ENCODE results near the gene EPS8L2. TPM values are rescaled to one million over a fixed set of nuclear protein-coding genes. Genes with fewer than 3 reads are reported as not detected.

EPS8L2 gene
- total RNA-seq, 2 donors from 2014 or later: 23.6 to 34.6 TPM

DNA sequence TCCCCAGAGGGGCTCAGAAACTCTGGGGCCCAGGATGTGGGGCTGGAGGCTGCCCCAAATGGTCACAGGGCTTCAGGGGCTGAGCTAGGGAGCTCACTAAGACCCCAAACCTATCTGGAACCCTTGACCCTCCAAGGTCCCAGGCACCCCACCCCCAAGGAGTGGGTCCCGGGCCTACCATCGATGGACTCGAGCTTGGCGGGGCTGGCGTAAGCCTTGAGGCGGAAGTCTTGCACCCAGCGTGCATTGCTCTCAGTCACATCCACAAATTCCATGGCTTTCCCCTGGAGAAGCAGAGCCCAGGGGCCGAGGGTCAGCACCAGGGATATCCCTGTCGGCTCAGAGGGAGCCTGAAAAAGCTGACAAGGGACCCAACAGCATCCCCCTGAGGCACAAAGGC, 67.8 kb downstream of the EPS8L2 start:
- H3K36me3 Mint-ChIP-seq (ENCODE audit: low read depth): peaks cover 38% of the 10 kb centered on the region
- no peaks in the 10 kb centered on the region for H3K4me1 Mint-ChIP-seq
- H3K27ac Mint-ChIP-seq: no peak overlapping the region
- no peaks in the 10 kb centered on the region for H3K9me3 Mint-ChIP-seq
- no peaks in the 10 kb centered on the region for H3K27me3 Mint-ChIP-seq
- no peak for ATAC-seq (replicated peaks)
- no peak overlapping the region for H3K4me3 Mint-ChIP-seq

DNA sequence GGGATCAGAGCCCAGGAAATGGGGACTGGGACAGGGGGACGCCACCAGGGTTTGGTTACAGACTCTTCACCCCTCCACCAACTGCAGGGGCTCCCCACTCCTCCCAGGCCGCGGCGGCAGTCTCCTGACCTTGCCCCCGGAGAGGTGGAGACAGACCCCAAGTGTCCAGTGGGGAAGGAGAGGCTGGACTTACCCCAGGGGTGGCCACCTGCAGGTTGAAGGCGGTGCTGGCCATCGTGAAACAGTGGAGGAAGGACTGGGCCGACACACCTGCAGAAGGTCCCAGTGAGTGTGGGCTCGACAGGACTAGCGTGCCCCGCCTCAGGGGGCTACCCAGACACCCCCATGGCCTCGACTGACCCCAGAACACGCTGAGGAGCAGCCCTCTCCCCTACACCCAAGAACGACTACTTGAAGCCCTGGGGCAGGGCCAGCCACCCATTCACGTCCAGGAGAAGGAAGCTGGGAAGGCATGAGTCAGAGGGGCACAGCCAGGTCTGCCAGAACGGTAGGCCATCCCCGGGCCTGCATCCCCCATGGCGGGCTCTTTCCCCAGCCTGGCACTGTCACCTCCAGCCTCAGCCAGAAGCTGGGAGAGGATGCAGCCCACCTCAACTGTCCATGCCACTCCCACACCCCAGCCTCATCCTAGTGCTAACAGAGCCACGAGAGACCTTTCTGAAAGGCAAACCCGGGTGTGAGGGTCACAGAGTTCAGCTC, 69.0 kb downstream of the EPS8L2 start:
- H3K9me3 Mint-ChIP-seq: no peaks in the 10 kb centered on the region
- peaks cover 32% of the 10 kb centered on the region for H3K36me3 Mint-ChIP-seq (ENCODE audit: low read depth)
- no peaks in the 10 kb centered on the region for H3K4me1 Mint-ChIP-seq
- H3K27ac Mint-ChIP-seq: peak overlapping the region; percentile 86
- no peaks in the 10 kb centered on the region for H3K27me3 Mint-ChIP-seq
- no peak for ATAC-seq (replicated peaks)
- H3K4me3 Mint-ChIP-seq: peak overlapping the region; percentile 83

DNA sequence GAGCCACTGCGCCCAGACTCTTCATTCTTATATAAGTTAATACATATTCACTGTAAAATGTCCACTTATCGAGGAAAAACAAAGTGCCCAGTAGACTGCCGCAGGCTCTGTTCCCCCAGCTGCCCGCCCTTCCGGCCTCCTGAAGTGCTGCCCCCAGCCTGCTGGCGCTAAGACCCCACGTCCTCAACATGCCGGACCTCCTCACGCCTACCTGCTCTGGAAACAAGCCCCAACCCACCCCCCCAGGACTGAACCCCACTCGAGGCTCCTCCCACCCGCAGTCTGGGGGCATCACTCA, 70.2 kb downstream of the EPS8L2 start:
- Mint-ChIP-seq H3K9me3 (no peaks in the 10 kb centered on the region), H3K4me1 (no peaks in the 10 kb centered on the region), H3K4me3 (peak overlapping the region; percentile 83), H3K27ac (peak overlapping the region; percentile 86), H3K36me3 (ENCODE audit: low read depth) (peaks cover 28% of the 10 kb centered on the region), H3K27me3 (no peaks in the 10 kb centered on the region)
- ATAC-seq (replicated peaks): no peak

DNA sequence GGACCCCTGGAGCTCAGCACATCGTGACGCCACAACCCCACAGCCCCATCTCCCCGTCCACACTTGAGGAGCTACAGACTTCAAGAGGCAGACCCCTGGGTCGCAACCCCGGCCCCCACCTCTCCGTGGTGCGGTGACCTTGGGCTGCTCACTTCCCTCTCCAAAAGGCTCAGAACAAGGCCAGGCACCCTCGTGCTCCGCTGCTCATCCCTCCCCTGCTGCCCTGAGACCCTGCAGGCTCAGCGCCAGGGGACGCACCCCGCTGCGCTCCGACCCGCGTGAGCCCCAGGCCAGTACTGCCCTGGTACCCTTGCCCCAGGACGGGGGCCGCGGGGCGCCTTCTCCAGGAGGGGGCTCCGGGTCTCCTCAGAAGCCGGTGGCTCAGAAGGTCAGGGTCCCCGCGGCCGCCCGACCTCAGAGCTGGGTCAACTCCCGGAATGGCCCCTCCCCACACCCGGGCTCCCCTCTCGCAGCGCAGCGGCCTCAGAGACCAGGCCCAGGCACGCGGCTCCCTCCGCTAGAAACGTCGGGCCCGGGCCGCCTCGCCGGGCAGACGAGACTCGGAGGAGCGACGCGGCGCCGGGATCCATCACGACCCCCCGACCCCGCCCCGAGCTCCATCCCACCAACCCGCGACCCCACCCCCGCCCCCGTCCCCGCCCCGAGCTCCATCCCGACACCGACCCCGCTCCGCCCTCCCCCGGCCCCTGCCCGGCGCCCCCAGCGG, 70.7 kb downstream of the EPS8L2 start:
- no peaks in the 10 kb centered on the region for H3K4me1 Mint-ChIP-seq
- no peaks in the 10 kb centered on the region for H3K9me3 Mint-ChIP-seq
- H3K27ac Mint-ChIP-seq: peak overlapping the region; percentile 86

More for the DNA sequence above, 70.7 kb downstream of the EPS8L2 start:
- peak overlapping the region; percentile 83 for H3K4me3 Mint-ChIP-seq
- ATAC-seq (replicated peaks): peak; percentile 53
- peaks cover 28% of the 10 kb centered on the region for H3K36me3 Mint-ChIP-seq (ENCODE audit: low read depth)
- H3K27me3 Mint-ChIP-seq: no peaks in the 10 kb centered on the region

Other genes with a start within 250 kb of the EPS8L2 start
- 100 to 1,000 TPM in 1 of 2 donors, 10 to 100 TPM in 1; 88.4 to 126 TPM for gene RNH1, start 199.0 kb upstream of the EPS8L2 start, total RNA-seq
- 10 to 100 TPM; 29.5 to 73.2 TPM for gene HRAS, start 170.7 kb upstream of the EPS8L2 start, total RNA-seq
- 1 to 10 TPM; 1.1 to 4.4 TPM for gene LRRC56, start 168.7 kb upstream of the EPS8L2 start, total RNA-seq
- gene LMNTD2, start 145.5 kb upstream of the EPS8L2 start, total RNA-seq: 1 to 10 TPM; 2.7 to 6.6 TPM
- 10 to 100 TPM; 22.7 to 37.7 TPM for gene RASSF7, start 145.3 kb upstream of the EPS8L2 start, total RNA-seq
- gene PHRF1, start 129.8 kb upstream of the EPS8L2 start, total RNA-seq: 10 to 100 TPM; 37.8 to 55.6 TPM
- 10 to 100 TPM; 14.7 to 25.8 TPM for gene IRF7, start 90.3 kb upstream of the EPS8L2 start, total RNA-seq
- not detected for gene CDHR5, start 81.3 kb upstream of the EPS8L2 start, total RNA-seq
- gene SCT, start 79.0 kb upstream of the EPS8L2 start, total RNA-seq: not detected
- gene DRD4, start 69.0 kb upstream of the EPS8L2 start, total RNA-seq: 1 to 10 TPM in 1 of 2 donors, under 1 TPM in 1; 0.48 to 3.8 TPM
- gene DEAF1, start 11.0 kb upstream of the EPS8L2 start, total RNA-seq: 10 to 100 TPM; 43.2 to 56.0 TPM
- 10 to 100 TPM; 11.7 to 14.6 TPM for gene TMEM80, start 10.4 kb upstream of the EPS8L2 start, total RNA-seq
- gene TALDO1, start 41.2 kb downstream of the EPS8L2 start, total RNA-seq: 100 to 1,000 TPM; 131 to 255 TPM
- gene GATD1, start 71.3 kb downstream of the EPS8L2 start, total RNA-seq: 10 to 100 TPM; 42.3 to 60.9 TPM
- gene CEND1, start 83.9 kb downstream of the EPS8L2 start, total RNA-seq: 1 to 10 TPM; 1.2 to 3.9 TPM
- 10 to 100 TPM; 27.9 to 62.2 TPM for gene SLC25A22, start 92.0 kb downstream of the EPS8L2 start, total RNA-seq
- 10 to 100 TPM; 35.8 to 43.8 TPM for gene PIDD1, start 99.0 kb downstream of the EPS8L2 start, total RNA-seq
- gene RPLP2, start 103.7 kb downstream of the EPS8L2 start, total RNA-seq: 1,000 to 10,000 TPM; 2,744 to 3,086 TPM
- gene PNPLA2, start 112.7 kb downstream of the EPS8L2 start, total RNA-seq: 10 to 100 TPM; 36.8 to 39.3 TPM
- 1 to 10 TPM; 1.4 to 1.9 TPM for gene CRACR2B, start 121.7 kb downstream of the EPS8L2 start, total RNA-seq
- 10 to 100 TPM; 61.5 to 74.6 TPM for gene CD151, start 126.7 kb downstream of the EPS8L2 start, total RNA-seq
- gene POLR2L, start 136.3 kb downstream of the EPS8L2 start, total RNA-seq: 100 to 1,000 TPM in 1 of 2 donors, 10 to 100 TPM in 1; 41.2 to 106 TPM
- gene TSPAN4, start 136.6 kb downstream of the EPS8L2 start, total RNA-seq: 10 to 100 TPM in 1 of 2 donors, 1 to 10 TPM in 1; 6.0 to 11.2 TPM
- gene CHID1, start 204.6 kb downstream of the EPS8L2 start, total RNA-seq: 10 to 100 TPM; 71.9 to 72.6 TPM
- 10 to 100 TPM; 69.1 to 76.2 TPM for gene AP2A2, start 219.6 kb downstream of the EPS8L2 start, total RNA-seq